ENCODE results near the gene NOD2.

GRCh38 chr16:50696126-50696525, 2.7 kb downstream of the NOD2 start:
- TF ChIP-seq, protein P1, sequence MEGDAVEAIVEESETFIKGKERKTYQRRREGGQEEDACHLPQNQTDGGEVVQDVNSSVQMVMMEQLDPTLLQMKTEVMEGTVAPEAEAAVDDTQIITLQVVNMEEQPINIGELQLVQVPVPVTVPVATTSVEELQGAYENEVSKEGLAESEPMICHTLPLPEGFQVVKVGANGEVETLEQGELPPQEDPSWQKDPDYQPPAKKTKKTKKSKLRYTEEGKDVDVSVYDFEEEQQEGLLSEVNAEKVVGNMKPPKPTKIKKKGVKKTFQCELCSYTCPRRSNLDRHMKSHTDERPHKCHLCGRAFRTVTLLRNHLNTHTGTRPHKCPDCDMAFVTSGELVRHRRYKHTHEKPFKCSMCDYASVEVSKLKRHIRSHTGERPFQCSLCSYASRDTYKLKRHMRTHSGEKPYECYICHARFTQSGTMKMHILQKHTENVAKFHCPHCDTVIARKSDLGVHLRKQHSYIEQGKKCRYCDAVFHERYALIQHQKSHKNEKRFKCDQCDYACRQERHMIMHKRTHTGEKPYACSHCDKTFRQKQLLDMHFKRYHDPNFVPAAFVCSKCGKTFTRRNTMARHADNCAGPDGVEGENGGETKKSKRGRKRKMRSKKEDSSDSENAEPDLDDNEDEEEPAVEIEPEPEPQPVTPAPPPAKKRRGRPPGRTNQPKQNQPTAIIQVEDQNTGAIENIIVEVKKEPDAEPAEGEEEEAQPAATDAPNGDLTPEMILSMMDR (conservative IDR thresholded peaks at IDR 0.05), result no peak
- TF ChIP-seq EZH2 (IDR thresholded peaks at IDR 0.05; ENCODE audit: low read depth), result no peak
